ENCODE results near the gene GALNT3.

Gene GALNT3

GRCh38 chr2:165796129-165796528 lies 2.1 kb upstream of the GALNT3 start:
- no peak for DNase-seq

GRCh38 chr2:165795011-165795410 lies 964 bp upstream of the GALNT3 start:
- DNase-seq, result peak in 1 of 4 experiments; percentile 4

GRCh38 chr2:165794536-165794928 lies 485 bp upstream of the GALNT3 start:
- peak; percentile 55 to 76 (median 74) for DNase-seq

GRCh38 chr2:165793161-165793778 lies 777 bp downstream of the GALNT3 start:
- peak in 3 of 4 experiments; percentile 10 to 24 (median 23) for DNase-seq

- no peak for DNase-seq
Measured at GRCh38 chr2:165792104-165792454, 2.0 kb downstream of the GALNT3 start.

- peak in 2 of 4 experiments; percentile 16 to 19 for DNase-seq
Measured at GRCh38 chr2:165791421-165792103, 2.5 kb downstream of the GALNT3 start.

- no peak for DNase-seq
Measured at GRCh38 chr2:165790466-165790865, 3.6 kb downstream of the GALNT3 start.

GRCh38 chr2:165787334-165787733 lies 6.7 kb downstream of the GALNT3 start:
- DNase-seq, result no peak

- no peak for DNase-seq
Measured at GRCh38 chr2:165779706-165780105, 14.3 kb downstream of the GALNT3 start.

GRCh38 chr2:165778653-165779451 lies 15.2 kb downstream of the GALNT3 start:
- peak in 3 of 4 experiments; percentile 10 to 22 (median 12) for DNase-seq

GRCh38 chr2:165778187-165778556 lies 15.9 kb downstream of the GALNT3 start:
- DNase-seq, result no peak

- DNase-seq, result no peak
Measured at GRCh38 chr2:165777522-165778186, 16.4 kb downstream of the GALNT3 start.

- no peak for DNase-seq
Measured at GRCh38 chr2:165776796-165777195, 17.3 kb downstream of the GALNT3 start.

GRCh38 chr2:165776013-165776412 lies 18.0 kb downstream of the GALNT3 start:
- DNase-seq, result no peak

GRCh38 chr2:165773684-165774083 lies 20.4 kb downstream of the GALNT3 start:
- no peak for DNase-seq

GRCh38 chr2:165772183-165772582 lies 21.9 kb downstream of the GALNT3 start:
- no peak for DNase-seq

GRCh38 chr2:165766326-165766927 lies 27.6 kb downstream of the GALNT3 start:
- no peak for DNase-seq

- no peak for DNase-seq
Measured at GRCh38 chr2:165762723-165763122, 31.3 kb downstream of the GALNT3 start.

GRCh38 chr2:165757906-165758675 lies 36.0 kb downstream of the GALNT3 start:
- no peak for DNase-seq

GRCh38 chr2:165746501-165746900 lies 47.5 kb downstream of the GALNT3 start:
- no peak for DNase-seq

GRCh38 chr2:165745916-165746315 lies 48.1 kb downstream of the GALNT3 start:
- no peak for DNase-seq

- peak; percentile 23 to 69 (median 54) for DNase-seq
Measured at GRCh38 chr2:165743442-165743841, 50.6 kb downstream of the GALNT3 start.

All from suppressor macrophage (primary cell).